HG02798 (cell line): Measurements from ENCODE around the gene SHKBP1.

Experiments
- ATAC-seq: cut with Tn5 transposase; IDR thresholded peaks from one replicate; pipeline ENCODE4 v1.9.1; 2021; ENCODE audit warnings: mild to moderate bottlenecking; ENCODE audit not compliant: unreplicated experiment, poor library complexity

SHKBP1 gene

GRCh38 chr19:40627486-40628279 lies 51.0 kb downstream of the SHKBP1 start:
- ATAC-seq: no peak

GRCh38 chr19:40629346-40629745 lies 52.7 kb downstream of the SHKBP1 start:
- no peak for ATAC-seq

- ATAC-seq: no peak
These were observed 54.0 kb downstream of the SHKBP1 start for GRCh38 chr19:40630571-40631160.

- no peak for ATAC-seq
These were observed 55.8 kb downstream of the SHKBP1 start for GRCh38 chr19:40632311-40633036.

GRCh38 chr19:40633207-40633606 lies 56.5 kb downstream of the SHKBP1 start:
- ATAC-seq: no peak

GRCh38 chr19:40638327-40638726 lies 61.7 kb downstream of the SHKBP1 start:
- no peak for ATAC-seq

GRCh38 chr19:40639638-40639982 lies 62.9 kb downstream of the SHKBP1 start:
- no peak for ATAC-seq

- no peak for ATAC-seq
These were observed 64.1 kb downstream of the SHKBP1 start for GRCh38 chr19:40640744-40641143.
